HCT116 (cell line): Measurements from ENCODE around the gene MORN1. TPM values are rescaled to one million over a fixed set of nuclear protein-coding genes. Genes with fewer than 3 reads are reported as not detected.

ENCODE experiments used
- ATAC-seq: fragments of 200-7000 bp; cut with Tn5 transposase; 2 replicates; pipeline ENCODE4 v1.9.1; 2020; ENCODE audit warnings: mild to moderate bottlenecking, moderate library complexity
- BruUV-seq: library from RNA; stranded (reverse); fragments of 400-500 nt; replicated peaks from 2 replicates; lab custom pipeline; 2021; lab: Mats Ljungman, UMichigan
- CTCF ChIA-PET: fragments of 300-600 bp; sonication (Branson Sonifier 250); formaldehyde crosslinking; loops from one replicate; lab custom pipeline; 2021; ENCODE audit warnings: antibody characterized with exemption; lab: Charles Lee
- POLR2A ChIA-PET: fragments of 300-600, 350-600 bp; sonication (Branson Sonifier 250); formaldehyde crosslinking; loops from one replicate; lab custom pipeline; 2021; ENCODE audit warnings: antibody characterized with exemption; lab: Charles Lee
- RAD21 ChIA-PET, 2 experiments: fragments of 300-600 bp; sonication (Branson Sonifier 250); formaldehyde crosslinking; loops; one replicate each; lab custom pipeline; 2023; ENCODE audit warnings: low total read pairs in 2 of 2; ENCODE audit not compliant: uncharacterized antibody in 2 of 2, unreplicated experiment in 2 of 2, low non-redundant PET in 1 of 2; lab: Charles Lee
- DNase-seq: peaks from one replicate; pipeline ENCODE4 v3.0.0-alpha.2; 2010; ENCODE audit warnings: low read depth, low spot score
- H2AFZ ChIP-seq: fragments of 200-600 bp; shearing (Covaris generic), sonication (generic); 2 replicates; pipeline ENCODE4 v1.6.1; 2017; ENCODE audit warnings: low read depth, mixed run types, mixed read lengths, antibody characterized with exemption, low read length; ENCODE audit not compliant: poor library complexity, severe bottlenecking
- H3K27ac ChIP-seq: 2 replicates; pipeline ENCODE4 v1.5.1; 2012; ENCODE audit warnings: low read depth, low read length
- H3K27me3 ChIP-seq: fragments of 200-600 bp; sonication (generic); 2 replicates; pipeline ENCODE4 v1.6.1; 2016; ENCODE audit warnings: mixed run types, low read length, mixed read lengths; ENCODE audit not compliant: insufficient read depth
- H3K36me3 ChIP-seq, 2 experiments: fragments of 200-500 bp in 1 of 2; fragments of 200-600 bp in 1 of 2; sonication (Bioruptor generic) in 1 of 2; sonication (generic) in 1 of 2; 2 replicates each; pipeline versions ENCODE4 v1.5.1 to v1.6.1; 2014 to 2016; ENCODE audit warnings: low read length in 2 of 2, inconsistent platforms in 1 of 2, mixed read lengths in 1 of 2, mixed run types in 1 of 2; ENCODE audit not compliant: insufficient read depth in 2 of 2, control insufficient read depth in 1 of 2
- H3K4me1 ChIP-seq, 2 experiments: fragments of 200-600 bp in 1 of 2; sonication (generic) in 1 of 2; 2 replicates each; pipeline versions ENCODE4 v1.5.1 to v1.6.1; 2012 to 2017; ENCODE audit warnings: low read length in 2 of 2, inconsistent platforms in 1 of 2, mild to moderate bottlenecking in 1 of 2, mixed read lengths in 1 of 2, mixed run types in 1 of 2, moderate library complexity in 1 of 2; ENCODE audit not compliant: insufficient read depth in 2 of 2, control insufficient read depth in 1 of 2
- H3K4me2 ChIP-seq: fragments of 200-600 bp; sonication (generic); 2 replicates; pipeline ENCODE4 v1.6.1; 2017; ENCODE audit warnings: mixed run types, low read length, mixed read lengths
- H3K4me3 ChIP-seq, 2 experiments: fragments of 200-600 bp in 1 of 2; sonication (generic) in 1 of 2; replicated peaks in 1 of 2; 2 replicates each; pipeline ENCODE4 v1.5.1; 2011 to 2016; ENCODE audit warnings: low read length in 2 of 2, control low read depth in 1 of 2, low read depth in 1 of 2, mild to moderate bottlenecking in 1 of 2, mixed read lengths in 1 of 2, mixed run types in 1 of 2
- H3K79me2 ChIP-seq: fragments of 200-600 bp; sonication (generic); 2 replicates; pipeline ENCODE4 v1.6.1; 2017; ENCODE audit warnings: mild to moderate bottlenecking, mixed run types, low read length, moderate library complexity, mixed read lengths; ENCODE audit not compliant: insufficient read depth
- H3K9ac ChIP-seq: fragments of 200-600 bp; sonication (generic); 2 replicates; pipeline ENCODE4 v1.6.1; 2016; ENCODE audit warnings: low read length, mixed read lengths
- H3K9me2 ChIP-seq: fragments of 200-600 bp; sonication (generic), shearing (Covaris generic); 2 replicates; pipeline ENCODE4 v1.6.1; 2017; ENCODE audit warnings: mixed run types, mild to moderate bottlenecking, moderate library complexity; ENCODE audit not compliant: insufficient read depth
- H3K9me3 ChIP-seq, 2 experiments: fragments of 200-500 bp in 1 of 2; fragments of 200-600 bp in 1 of 2; sonication (Bioruptor generic) in 1 of 2; sonication (generic) in 1 of 2; 2 replicates each; pipeline ENCODE4 v1.6.1; 2014 to 2017; ENCODE audit warnings: low read length in 2 of 2, mixed read lengths in 2 of 2, inconsistent platforms in 1 of 2, low read depth in 1 of 2, mild to moderate bottlenecking in 1 of 2, mixed run types in 1 of 2, moderate library complexity in 1 of 2; ENCODE audit not compliant: control insufficient read depth in 1 of 2, insufficient read depth in 1 of 2
- H4K20me1 ChIP-seq: fragments of 200-600 bp; sonication (generic), shearing (Covaris generic); 2 replicates; pipeline ENCODE4 v1.6.1; 2017; ENCODE audit warnings: mixed run types, mild to moderate bottlenecking, moderate library complexity; ENCODE audit not compliant: insufficient read depth
- CBX3 ChIP-seq: IDR thresholded peaks from 2 replicates; pipeline ENCODE4 v1.6.1; 2012; ENCODE audit warnings: low read depth
- CEBPB ChIP-seq: IDR thresholded peaks from 2 replicates; pipeline ENCODE4 v1.6.1; 2012; ENCODE audit warnings: low read depth
- CTCF ChIP-seq, 3 experiments: fragments of 200-600 bp in 1 of 3; sonication (generic) in 1 of 3; IDR thresholded peaks in 2 of 3; conservative IDR thresholded peaks in 1 of 3; 2 replicates each; pipeline ENCODE4 v1.5.1; 2012 to 2017; ENCODE audit warnings: low read depth in 2 of 3, low read length in 2 of 3, antibody characterized with exemption in 1 of 3, borderline replicate concordance in 1 of 3, control low read depth in 1 of 3, mild to moderate bottlenecking in 1 of 3, mixed read lengths in 1 of 3, mixed run types in 1 of 3, moderate library complexity in 1 of 3; ENCODE audit not compliant: insufficient read depth in 1 of 3
- SIN3A ChIP-seq: IDR thresholded peaks from 2 replicates; pipeline ENCODE4 v1.6.1; 2012; ENCODE audit warnings: low read depth
- TCF7L2 ChIP-seq: IDR thresholded peaks from 2 replicates; pipeline ENCODE4 v1.7.0; 2011; ENCODE audit warnings: borderline replicate concordance, inconsistent platforms; ENCODE audit not compliant: insufficient read depth, insufficient read length; ENCODE audit errors: extremely low read depth
- YY1 ChIP-seq: IDR thresholded peaks from 2 replicates; pipeline ENCODE4 v1.6.1; 2011; ENCODE audit warnings: low read length, low read depth, moderate library complexity, mild to moderate bottlenecking; ENCODE audit not compliant: insufficient replicate concordance; ENCODE audit errors: extremely low read depth
- intact Hi-C: fragments of 100-400 bp; cut with micrococcal nuclease; formaldehyde crosslinking; loops from 2 replicates; pipeline ENCODE4 v1.10.0; 2022
- total RNA-seq: library from RNA; stranded (reverse); gene quantifications from one replicate; pipeline ENCODE4 v1.2.1, GENCODE V29; 2021; ENCODE audit not compliant: unreplicated experiment

MORN1 gene
- total RNA-seq, 1 experiment from 2014 or later: 21.4 TPM

DNA sequence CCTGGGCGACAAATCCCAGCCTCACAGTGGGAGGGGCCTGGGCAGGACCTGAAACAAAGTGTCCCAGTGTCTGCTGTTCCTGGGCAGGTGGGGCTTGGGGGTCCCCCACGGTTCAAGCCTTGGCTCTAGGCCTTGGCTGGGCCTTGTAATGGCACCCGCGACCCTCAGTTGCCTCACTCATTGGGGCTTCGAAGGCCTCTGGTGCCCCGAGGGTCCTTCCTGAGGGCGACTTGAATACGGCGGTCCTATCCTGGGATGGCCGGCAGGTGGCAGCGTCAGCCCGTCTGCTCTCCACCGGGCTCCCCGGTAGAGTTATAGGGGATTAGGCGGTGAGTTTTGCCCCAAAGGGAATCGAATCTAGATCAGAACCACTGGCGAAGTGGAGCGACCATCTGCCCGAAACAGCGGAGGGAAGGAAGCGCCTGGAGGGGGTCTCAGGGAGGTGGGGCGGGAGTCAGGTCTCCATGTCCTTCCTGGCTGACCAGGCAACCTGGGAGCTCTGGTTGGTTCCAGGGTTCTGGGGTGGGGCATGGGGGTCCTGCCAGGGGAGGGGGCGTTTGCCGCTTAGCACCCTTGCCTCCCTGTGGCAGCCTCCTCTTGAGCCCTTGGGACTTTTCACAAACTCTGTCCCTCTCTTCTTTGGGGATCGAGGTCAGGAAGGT is 23.1 kb upstream of the MORN1 start:
- Histone ChIP-seq H3K9me2 (no peaks in the 10 kb centered on the region), H3K9me3 (no peaks in the 10 kb centered on the region), H3K9ac (peak overlapping the region; percentile 97), H3K4me1 (peaks cover 14 to 39% of the 10 kb centered on the region in 2 experiments; a peak in 3 of 4 replicates), H2AFZ (peak overlapping the region; percentile 25), H4K20me1 (no peaks in the 10 kb centered on the region), H3K4me3 (peak overlapping the region; percentile 75 to 99), H3K27ac (peak overlapping the region; percentile 98), H3K27me3 (no peaks in the 10 kb centered on the region), H3K4me2 (peak overlapping the region; percentile 75), H3K36me3 (0 out of 4 replicates have a peak, but pooled peaks cover 0 to 6% of the 10 kb centered on the region in 2 experiments), H3K79me2 (peaks cover 24% of the 10 kb centered on the region; the same call in 1 of the 2 replicates)
- BruUV-seq: no TSS peak
- RAD21 ChIA-PET: interaction anchor here in 1 of 2 experiments (1.0 kb wide), 1 partner anchor 133 kb away, joined by 5 read pairs; no protein-coding TSS in a partner anchor
- no peak for DNase-seq
- ATAC-seq: peak; percentile 43
- POLR2A ChIA-PET: interaction anchor here (1.1 kb wide), 1 partner anchor 133 kb away, joined by 4 read pairs; no protein-coding TSS in a partner anchor
- TF ChIP-seq TCF7L2 (no peak), YY1 (peak; percentile 4), CBX3 (no peak), SIN3A (no peak), CEBPB (no peak), CTCF (IDR thresholded peaks at IDR 0.05 in 2 of 3, conservative IDR thresholded peaks at IDR 0.05 in 1 of 3; ENCODE audit: borderline replicate concordance in 1 of 3, insufficient read depth in 1 of 3, low read depth in 2 of 3, low read length in 2 of 3) (peak in 2 of 3 experiments; percentile 88 to 95; a peak in 4 of 6 replicates)
- intact Hi-C loops: loop anchor here (1.0 to 5.0 kb wide), 4 partner anchors 113 to 388 kb away; partner anchors contain the start of genes PANK4 and TTC34
- CTCF ChIA-PET: interaction anchor here (0.9 to 2.2 kb wide), 4 partner anchors 75 to 373 kb away, joined by 3 to 13 read pairs (median 6); no protein-coding TSS in a partner anchor
